Hepatocyte (in vitro differentiated cells): ENCODE measurements around the gene ARFGAP2.

Experiments
- CTCF ChIP-seq: fragments of 200-600 bp; sonication (generic); IDR thresholded peaks from 2 replicates; pipeline ENCODE4 v1.5.1; 2016; ENCODE audit warnings: antibody characterized with exemption, mild to moderate bottlenecking; ENCODE audit not compliant: poor library complexity
- EZH2 ChIP-seq: fragments of 200-600 bp; sonication (generic); IDR thresholded peaks from 2 replicates; pipeline ENCODE4 v1.6.1; 2016; ENCODE audit warnings: antibody characterized with exemption, mild to moderate bottlenecking, borderline replicate concordance
- EZH2phosphoT487 ChIP-seq: fragments of 200-600 bp; sonication (generic); IDR thresholded peaks from one replicate; pipeline ENCODE4 v1.6.1; 2018; ENCODE audit warnings: antibody characterized with exemption, mild to moderate bottlenecking, low read depth, moderate library complexity; ENCODE audit not compliant: unreplicated experiment, severe bottlenecking

GRCh38 chr11:47144541-47144940 is 32.1 kb downstream of the ARFGAP2 start:
- TF ChIP-seq CTCF (no peak), EZH2 (no peak), EZH2phosphoT487 (no peak)
